HG03469 (cell line): ENCODE data around the gene KRTAP10-6.
"Not testable (repeated sequence)": the region's sequence is repeated elsewhere in the genome, so short reads cannot be mapped to it uniquely, and the experiment has no call there.

Source experiments
- ATAC-seq: cut with Tn5 transposase; IDR thresholded peaks from one replicate; pipeline ENCODE4 v1.9.1; 2021; ENCODE audit warnings: mild to moderate bottlenecking, moderate library complexity, moderate number of reproducible peaks; ENCODE audit not compliant: unreplicated experiment

The KRTAP10-6 gene, protein sequence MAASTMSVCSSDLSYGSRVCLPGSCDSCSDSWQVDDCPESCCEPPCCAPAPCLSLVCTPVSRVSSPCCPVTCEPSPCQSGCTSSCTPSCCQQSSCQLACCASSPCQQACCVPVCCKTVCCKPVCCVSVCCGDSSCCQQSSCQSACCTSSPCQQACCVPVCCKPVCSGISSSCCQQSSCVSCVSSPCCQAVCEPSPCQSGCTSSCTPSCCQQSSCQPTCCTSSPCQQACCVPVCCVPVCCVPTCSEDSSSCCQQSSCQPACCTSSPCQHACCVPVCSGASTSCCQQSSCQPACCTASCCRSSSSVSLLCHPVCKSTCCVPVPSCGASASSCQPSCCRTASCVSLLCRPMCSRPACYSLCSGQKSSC

DNA sequence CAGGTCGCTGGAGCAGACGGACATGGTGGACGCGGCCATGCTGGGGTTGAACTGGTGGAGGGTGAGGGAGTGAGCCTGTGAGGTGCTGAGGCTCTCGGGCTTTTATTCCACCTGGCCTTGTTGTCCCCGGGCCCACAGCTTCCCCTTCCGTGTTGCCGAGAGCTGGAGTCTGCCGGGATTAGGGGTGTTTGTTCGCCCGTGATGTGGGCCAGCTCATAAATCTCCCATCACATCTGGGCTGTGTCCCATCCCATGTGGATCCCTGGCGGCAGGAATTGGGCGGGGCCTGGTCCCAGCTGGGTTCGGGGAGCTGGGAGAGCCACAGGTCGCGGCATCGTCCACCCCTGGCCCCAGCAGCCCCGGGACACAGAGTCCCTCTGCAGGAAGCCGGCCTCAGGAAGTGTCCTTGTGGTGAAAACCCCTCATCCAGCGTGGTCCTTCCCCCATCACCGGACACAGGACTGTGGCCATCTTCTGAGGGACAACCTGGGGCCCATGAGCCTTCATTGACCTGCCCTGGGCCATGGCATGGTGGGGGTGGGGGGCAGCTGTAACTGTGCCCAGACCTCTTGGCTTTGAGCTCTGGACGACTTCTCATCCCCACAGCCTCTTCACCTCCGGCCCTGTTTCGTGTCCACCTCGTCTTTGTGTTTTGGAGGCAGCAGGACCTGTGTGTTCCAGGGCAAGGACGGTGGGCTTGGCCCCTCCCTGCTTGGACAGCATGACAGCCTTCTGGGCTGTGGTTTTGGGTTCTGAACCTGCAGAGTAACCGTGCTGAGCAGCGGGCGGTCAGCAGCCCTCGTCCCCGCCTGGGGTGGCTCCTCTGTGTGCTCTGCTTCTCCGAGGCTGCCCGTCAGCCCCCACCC lies at the start of gene KRTAP10-6:
Gene KRTAP10-6 (minus strand): TSS at position 60 of the 866 bp plus-strand sequence. CDS start 21 bp downstream, at position 39.
- no peak for ATAC-seq

DNA sequence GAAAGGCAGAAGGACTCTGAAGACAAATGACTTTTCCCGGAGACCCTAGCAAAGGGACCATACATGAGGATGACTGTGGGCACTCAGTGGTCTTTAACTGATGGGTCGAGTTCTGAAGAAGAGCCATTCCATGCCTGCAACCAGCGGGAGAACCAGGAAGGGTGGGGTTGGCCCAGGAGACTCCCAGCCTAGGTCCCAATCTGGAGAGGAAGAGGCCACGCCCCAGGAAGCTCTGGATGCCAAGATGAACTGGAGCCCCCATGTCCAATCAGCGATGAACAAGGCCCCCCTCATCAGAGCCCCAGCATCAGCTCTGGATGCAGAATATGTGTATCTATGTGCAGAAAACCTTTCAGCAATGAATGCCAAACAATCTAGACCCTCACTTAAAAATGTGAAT lies 48.5 kb upstream of the KRTAP10-6 start:
- no peak for ATAC-seq

DNA sequence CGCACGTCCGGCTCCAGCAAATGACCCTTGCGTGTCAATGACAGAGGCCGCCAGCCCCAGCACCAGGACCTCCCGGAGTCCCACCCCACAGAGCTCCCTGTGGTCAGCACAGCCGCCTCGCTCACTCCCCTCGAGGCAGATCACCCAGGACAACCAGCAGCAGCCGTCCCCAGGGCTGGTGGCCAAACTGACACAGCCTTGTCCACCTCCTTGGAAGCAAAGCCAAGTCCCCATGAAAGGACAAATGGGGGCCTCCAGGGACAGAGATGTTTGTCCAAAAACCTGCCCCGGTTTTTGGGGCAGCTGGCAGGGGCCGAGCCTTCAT lies 47.0 kb upstream of the KRTAP10-6 start:
- no peak for ATAC-seq

DNA sequence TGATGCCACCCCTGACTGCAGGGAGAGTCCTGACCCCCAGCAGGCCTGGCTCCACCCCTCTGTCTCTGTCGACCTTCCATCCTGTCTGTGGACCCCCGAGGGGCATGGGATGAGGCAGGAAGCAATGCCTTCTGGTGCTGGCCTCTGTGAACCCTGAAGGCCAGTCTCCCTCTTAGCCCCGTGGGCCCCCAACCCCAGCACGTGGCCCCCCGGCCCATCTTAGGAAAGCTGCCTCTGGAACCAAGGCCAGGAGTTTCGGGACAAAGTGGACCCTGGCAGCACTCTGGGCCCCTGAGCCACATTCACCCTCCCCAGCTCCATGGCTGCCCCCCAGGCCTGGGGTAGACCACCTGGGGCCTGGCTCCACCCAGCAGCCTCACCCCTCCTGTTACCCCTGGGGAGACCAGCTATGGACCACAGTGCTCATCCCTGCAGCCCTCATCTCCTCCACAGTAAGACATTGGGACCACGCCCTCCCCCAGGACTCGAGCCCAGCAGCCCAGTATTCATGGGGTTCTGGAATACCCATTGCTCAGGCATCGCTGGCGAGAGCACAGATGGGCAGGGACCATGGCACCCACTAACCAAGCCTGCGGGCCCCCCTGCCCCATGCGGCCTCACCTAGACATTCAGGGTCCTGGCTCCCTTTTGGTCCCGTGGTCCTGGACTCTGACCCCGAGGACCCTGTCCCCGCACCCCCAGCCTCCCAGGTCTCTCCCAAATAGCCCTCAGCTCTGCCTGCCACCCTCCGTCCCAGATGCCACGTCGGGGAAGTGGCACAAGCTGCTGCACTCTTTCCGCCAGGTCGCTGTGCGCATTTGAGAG lies 46.4 kb upstream of the KRTAP10-6 start:
- ATAC-seq, result not testable (repeated sequence)

DNA sequence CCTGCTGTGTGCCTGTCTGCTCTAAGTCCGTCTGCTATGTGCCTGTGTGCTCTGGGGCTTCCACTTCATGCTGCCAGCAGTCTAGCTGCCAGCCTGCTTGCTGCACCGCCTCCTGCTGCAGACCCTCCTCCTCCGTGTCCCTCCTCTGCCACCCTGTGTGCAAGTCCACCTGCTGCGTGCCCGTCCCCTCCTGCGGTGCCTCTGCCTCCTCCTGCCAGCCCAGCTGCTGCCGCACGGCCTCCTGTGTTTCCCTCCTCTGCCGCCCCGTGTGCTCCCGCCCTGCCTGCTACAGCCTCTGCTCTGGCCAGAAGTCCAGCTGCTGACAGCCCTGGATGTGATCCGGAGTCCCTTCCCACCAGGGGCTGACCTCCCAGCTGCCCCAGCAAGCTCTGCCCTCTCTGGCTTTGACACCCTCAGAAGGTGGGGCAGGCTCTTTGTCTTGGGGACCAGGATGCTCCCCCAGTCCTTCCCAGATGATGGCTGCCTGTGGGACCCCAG lies 45.6 kb upstream of the KRTAP10-6 start:
- ATAC-seq, result not testable (repeated sequence)

DNA sequence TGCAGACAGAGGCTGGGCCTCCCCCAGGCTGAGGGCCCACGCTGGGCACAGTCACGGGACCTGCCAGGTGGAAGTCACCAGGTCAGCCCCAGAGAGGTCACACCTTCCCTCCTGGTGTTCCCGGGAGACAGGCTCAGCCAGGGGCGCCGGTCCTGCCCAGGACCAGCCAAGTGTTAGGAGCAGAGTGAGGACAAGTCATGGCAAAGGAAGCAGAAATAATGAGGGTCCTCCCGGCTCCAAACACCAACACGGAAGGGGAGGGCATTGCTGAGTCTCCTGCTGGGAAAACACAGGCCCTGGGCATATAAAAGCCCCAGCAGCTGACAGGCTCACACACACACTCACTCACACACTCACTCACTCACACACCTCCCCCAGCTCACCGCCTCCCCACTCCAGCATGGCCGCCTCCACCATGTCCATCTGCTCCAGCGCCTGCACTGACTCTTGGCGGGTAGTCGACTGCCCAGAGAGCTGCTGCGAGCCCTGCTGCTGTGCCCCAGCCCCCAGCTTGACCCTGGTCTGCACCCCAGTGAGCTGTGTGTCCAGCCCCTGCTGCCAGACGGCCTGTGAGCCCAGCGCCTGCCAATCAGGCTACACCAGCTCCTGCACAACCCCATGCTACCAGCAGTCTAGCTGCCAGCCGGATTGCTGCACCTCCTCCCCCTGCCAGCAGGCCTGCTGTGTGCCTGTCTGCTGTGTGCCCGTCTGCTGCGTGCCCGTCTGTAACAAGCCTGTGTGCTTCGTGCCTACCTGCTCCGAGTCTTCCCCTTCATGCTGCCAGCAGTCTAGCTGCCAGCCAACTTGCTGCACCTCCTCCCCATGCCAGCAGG lies 44.9 kb upstream of the KRTAP10-6 start, which contains the start of gene KRTAP10-10:
Gene KRTAP10-10 (plus strand): TSS at position 339 of the 833 bp plus-strand sequence. CDS start 62 bp downstream, at position 401.
- ATAC-seq, result no peak

DNA sequence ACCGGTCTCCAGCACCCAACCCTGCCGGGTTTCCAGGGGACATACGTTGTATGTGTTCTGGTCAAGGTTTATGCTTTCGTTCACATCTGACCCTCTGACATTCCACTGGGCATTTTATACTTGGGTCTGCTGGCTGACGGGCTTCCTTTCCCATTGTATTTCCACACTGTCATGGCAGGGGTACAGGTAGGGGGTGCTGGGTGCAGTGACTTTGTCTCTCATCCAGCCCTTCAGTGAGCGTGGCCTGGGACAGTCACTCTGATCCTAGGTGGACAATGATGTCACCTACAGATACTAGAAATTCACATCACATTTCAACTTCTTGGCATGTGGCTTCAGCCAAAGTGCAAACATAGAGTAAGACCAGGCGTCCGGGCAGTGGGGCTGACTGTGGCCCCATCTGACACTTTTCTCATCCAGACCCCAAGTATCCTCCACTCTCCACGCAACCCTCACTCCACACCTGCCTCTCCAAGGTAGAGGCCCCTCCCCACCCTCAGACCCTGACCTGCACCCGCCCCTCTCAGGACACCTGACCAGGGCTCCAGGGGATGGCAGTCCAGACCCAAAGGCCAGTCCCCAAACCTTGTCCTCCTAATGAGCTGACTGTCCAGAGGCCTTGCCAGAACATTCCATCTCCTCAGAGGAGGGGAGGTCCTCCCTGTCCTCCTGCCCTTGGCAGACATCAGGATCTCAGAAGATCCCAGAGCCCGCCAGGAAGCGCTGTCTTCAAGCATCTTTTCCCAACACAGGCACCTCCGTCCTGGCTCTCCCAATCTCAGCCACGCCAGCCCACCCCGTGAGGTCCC lies 44.1 kb upstream of the KRTAP10-6 start:
- no peak for ATAC-seq

DNA sequence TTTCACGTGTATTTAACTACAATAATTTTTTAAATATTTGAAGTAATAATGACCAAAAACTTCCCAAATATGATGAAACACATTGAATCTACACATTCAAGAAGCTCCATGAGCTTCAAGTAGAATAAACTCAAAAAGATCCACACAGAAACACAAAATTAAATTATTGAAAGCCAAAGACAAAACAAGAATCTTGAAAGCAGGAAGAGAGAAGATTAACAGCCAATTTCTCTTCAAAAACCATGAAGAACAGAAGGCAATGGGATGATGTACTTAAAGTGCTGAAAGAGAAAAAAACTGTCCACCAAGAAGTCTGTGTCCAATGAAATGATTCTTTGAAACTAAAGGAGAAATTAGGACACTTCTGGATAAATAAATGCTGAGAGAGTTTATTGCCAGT lies 39.8 kb upstream of the KRTAP10-6 start:
- ATAC-seq, result no peak

DNA sequence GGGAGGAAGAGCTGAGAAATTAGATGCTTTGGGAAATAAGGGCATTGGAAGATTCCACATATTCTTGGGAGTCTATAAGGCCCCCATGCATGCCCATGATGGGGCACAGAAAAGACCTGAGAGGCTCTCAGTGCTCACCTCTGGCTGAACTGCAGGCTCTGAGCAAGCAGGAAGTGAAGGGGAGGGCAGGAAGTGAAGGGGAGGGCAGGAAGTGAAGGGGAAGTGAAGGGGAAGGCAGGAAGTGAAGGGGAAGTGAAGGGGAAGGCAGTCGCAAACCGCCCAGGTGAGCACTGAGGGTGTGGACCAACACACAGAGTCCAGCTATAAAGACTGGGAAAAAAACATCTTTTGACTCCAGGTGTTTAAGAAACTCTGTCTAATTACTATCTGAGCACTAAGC lies 38.1 kb upstream of the KRTAP10-6 start:
- ATAC-seq, result no peak

DNA sequence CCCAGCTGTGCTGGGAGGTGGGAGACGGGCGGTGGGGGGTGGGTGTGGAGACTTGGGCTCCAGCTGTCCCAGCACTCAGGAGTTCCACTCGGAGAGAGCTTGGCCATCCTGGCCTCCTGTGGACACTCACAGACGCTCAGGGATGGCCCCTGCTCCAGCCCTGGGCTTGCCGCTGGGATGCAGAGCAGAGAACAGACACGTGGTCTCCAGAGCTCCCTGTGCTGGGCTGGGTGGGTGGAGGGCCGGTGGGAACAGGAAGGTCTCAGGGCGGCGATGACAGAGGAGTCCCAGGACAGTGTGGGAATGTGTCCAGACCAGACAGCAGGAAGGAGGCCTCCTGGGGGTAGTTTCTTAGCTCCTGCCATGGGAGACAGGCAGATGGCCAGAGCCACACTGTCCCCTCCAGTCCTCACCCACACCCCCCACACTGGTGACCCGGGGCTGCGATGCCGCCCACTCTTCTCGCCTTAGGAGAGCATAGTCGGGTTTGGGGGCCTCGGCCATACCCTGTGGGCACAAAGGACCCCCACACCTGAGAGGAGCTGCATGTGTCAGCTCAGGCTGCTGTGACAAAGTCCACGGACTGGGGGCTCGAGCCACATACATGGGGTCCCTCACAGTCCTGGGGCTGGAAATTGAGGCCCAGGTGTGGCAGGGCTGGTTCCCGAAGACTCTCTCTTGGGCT lies 36.5 kb upstream of the KRTAP10-6 start:
- no peak for ATAC-seq

DNA sequence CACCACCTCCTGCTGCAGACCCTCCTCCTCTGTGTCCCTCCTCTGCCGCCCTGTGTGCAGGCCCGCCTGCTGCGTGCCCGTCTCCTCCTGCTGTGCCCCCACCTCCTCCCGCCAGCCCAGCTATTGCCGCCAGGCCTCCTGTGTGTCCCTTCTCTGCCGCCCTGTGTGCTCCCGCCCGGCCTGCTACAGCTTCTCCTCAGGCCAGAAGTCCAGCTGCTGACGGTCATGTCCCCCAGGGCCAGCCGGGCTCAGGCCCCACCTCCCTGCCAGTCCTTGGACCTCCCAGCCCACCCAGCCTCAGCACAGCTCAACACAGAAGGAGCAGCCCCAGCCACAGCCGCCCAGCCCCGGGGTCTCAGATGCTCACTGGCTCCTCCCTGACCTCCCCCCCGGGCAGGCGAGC lies 35.5 kb upstream of the KRTAP10-6 start:
- not testable (repeated sequence) for ATAC-seq

DNA sequence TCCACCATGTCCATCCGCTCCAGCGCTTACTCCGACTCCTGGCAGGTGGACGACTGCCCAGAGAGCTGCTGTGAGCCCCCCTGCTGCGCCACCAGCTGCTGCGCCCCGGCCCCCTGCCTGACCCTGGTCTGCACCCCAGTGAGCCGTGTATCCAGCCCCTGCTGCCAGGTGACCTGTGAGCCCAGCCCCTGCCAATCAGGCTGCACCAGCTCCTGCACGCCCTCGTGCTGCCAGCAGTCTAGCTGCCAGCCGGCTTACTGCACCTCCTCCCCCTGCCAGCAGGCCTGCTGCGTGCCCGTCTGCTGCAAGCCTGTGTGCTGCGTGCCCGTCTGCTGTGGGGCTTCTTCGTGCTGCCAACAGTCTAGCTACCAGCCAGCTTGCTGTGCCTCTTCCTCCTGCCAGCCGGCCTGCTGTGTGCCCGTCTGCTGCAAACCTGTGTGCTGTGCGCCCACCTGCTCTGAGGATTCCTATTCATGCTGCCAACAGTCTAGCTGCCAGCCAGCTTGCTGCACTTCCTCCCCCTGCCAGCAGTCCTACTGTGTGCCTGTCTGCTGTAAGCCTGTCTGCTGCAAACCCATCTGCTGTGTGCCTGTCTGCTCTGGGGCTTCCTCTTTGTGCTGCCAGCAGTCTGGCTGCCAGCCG lies 35.0 kb upstream of the KRTAP10-6 start:
- ATAC-seq, result not testable (repeated sequence)

DNA sequence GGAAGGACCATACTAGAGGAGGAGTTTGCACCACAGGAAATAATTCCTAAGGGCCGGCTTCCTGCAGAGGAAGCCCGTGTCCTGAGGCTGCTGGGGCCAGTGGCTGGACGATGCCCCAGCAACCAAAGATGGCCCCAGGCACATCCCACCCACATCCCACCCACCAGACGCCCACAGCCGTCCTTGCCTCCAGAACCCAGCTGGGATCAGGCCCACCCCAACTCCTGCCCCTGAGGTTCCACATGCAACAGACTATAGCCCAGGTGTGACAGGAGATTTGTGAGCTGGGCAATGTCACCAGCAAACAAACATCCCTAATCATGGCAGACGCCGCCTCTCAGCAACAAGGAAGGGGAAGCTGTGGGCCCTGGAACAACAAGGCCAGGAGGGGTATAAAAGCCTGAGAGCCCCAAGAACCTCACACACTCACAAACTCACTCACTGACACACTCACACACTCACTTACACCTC lies 34.4 kb upstream of the KRTAP10-6 start, which contains the start of gene KRTAP10-9:
Gene KRTAP10-9 (plus strand): TSS at position 421 of the 471 bp plus-strand sequence. CDS start 79 bp downstream, outside the sequence.
- ATAC-seq, result no peak

DNA sequence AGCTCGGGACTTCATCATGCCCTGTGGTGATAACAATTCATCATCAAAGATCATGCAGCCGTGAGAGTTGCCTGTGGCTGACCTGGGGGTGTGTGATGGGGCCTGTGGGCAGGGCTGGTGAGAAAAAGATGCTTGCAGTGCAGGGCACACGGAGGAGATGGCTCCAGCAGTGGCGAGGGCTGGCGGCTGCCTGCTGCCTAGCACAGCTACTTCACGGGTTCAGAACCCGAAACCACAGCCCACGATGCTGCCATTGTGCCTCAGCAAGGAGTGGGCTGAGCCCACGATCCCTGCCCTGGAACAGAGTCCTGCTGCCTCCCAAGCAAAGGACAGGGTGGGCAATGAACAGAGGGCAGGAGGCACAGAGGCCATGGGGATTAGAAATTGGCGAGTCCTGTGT lies 34.0 kb upstream of the KRTAP10-6 start:
- no peak for ATAC-seq

DNA sequence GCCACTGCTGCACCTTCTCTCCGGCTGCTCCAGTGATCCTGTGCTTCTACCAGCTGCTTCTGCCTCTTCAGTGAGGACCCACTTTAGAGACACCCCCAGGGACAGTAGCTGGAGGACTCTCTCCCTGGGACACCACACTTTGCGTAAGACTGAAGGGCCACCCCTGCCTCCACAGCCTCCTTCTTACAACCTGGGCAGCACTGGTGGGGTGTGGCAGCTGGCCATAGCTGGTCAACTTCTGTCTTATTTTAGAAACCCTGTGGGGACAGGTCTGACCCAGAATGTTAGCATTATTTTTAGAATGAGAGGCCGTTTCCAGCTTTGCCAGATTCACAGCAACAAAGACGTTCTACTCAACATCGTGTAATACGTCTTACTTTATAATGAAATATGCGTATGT lies 33.5 kb upstream of the KRTAP10-6 start:
- no peak for ATAC-seq

DNA sequence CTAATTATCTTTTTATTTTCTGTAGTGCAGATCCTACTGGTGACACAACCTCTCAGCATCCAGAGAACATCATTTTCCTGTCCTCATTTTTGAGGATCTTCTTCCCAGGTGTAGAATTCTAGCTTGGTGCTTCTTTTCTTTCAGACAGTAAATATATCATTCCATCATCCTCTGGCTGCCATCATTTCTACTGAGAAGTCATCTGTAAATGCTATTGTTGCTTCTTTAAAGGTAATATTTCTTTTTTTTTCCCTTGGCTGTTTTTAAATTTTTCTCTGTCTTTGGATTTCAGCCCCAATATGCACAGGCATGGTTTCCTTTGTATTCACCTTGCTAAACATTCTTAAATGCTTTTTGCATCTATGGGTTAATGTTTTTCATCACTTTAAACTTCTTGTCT lies 31.3 kb upstream of the KRTAP10-6 start:
- no peak for ATAC-seq

DNA sequence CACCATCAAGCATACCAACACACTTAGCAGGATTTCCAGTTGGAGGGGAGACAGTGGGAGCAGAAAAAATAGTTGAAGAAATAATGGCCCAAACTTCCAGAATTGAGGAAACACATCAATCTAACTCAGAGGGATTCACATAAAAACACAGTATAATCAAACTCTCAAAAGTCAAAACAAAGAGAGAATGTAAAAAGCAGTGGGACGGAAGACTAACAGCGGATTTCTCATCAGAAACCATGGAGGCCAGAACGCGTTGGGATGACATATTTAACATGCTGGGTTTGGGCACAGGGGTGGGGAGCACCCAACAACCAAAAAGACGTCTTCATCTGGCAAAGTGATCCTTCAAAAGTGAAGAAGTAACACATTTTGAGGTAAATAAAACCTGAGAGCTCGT lies 27.6 kb upstream of the KRTAP10-6 start:
- ATAC-seq, result no peak

DNA sequence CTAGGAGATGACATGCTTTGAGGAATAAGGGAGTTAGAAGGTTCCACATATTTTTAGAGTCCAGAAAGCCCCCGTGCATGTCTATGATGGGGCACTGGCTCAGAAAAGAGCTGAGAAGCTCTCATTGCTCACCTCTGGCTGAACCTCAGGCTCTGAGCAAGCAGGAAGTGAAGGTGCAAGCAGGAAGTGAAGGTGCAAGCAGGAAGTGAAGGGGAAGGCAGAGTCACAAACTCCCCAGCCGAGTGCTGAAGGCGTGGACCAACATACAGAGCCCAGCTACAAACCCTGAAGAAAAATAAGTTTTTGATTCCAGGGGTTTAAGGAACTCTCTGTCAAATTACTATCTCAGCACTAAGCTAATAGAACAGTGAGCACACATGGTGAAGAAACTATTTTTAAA lies 26.6 kb upstream of the KRTAP10-6 start:
- ATAC-seq, result no peak
